ENCODE data around the gene SNX5. TPM values are rescaled to one million over a fixed set of nuclear protein-coding genes. Genes with fewer than 3 reads are reported as not detected.

The SNX5 gene
- total RNA-seq, 4 donors from 2014 or later: 49.8 to 88.8 (median 60.9) TPM

- H3K27ac ChIP-seq: peak overlapping the region; percentile 93 to 99 (median 96)
- ATAC-seq: no peak
- no peak for TF ChIP-seq POLR2A (IDR thresholded peaks at IDR 0.05)
- TF ChIP-seq, protein P1, sequence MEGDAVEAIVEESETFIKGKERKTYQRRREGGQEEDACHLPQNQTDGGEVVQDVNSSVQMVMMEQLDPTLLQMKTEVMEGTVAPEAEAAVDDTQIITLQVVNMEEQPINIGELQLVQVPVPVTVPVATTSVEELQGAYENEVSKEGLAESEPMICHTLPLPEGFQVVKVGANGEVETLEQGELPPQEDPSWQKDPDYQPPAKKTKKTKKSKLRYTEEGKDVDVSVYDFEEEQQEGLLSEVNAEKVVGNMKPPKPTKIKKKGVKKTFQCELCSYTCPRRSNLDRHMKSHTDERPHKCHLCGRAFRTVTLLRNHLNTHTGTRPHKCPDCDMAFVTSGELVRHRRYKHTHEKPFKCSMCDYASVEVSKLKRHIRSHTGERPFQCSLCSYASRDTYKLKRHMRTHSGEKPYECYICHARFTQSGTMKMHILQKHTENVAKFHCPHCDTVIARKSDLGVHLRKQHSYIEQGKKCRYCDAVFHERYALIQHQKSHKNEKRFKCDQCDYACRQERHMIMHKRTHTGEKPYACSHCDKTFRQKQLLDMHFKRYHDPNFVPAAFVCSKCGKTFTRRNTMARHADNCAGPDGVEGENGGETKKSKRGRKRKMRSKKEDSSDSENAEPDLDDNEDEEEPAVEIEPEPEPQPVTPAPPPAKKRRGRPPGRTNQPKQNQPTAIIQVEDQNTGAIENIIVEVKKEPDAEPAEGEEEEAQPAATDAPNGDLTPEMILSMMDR (IDR thresholded peaks at IDR 0.05 in 4 of 5, conservative IDR thresholded peaks at IDR 0.05 in 1 of 5): no peak
- DNase-seq: no peak
- intact Hi-C loops (cut with DNase I; ENCODE audit: low total_unique reads) (loop anchor here (5.0 to 10.0 kb wide), 3 partner anchors 172 to 500 kb away; partner anchors contain the start of genes DSTN, DZANK1, KAT14 and PET117), in situ Hi-C loops (cut with MboI; ENCODE audit: low sequenced_read_pairs in 4 of 4) (loop anchor here in 2 of 4 donors (25.0 kb wide), 2 partner anchors 172 to 547 kb away; partner anchors contain the start of genes KAT14 (in 1 of the 2), PET117 (in 1 of the 2) and SEC23B (in 1 of the 2))
- peaks cover 66 to 75% of the 10 kb centered on the region in 2 donors for H3K4me1 ChIP-seq
- no peaks in the 10 kb centered on the region for H3K9me3 ChIP-seq
- peak overlapping the region in 3 of 4 donors; percentile 91 to 97 (median 92) for H3K4me3 ChIP-seq
- no peaks in the 10 kb centered on the region for H3K27me3 ChIP-seq
- H3K36me3 ChIP-seq: no peaks in the 10 kb centered on the region
These were observed 3.4 kb downstream of the SNX5 start for GRCh38 chr20:17965042-17965697.

GRCh38 chr20:17964632-17965031, 4.0 kb downstream of the SNX5 start:
- Histone ChIP-seq H3K9me3 (no peaks in the 10 kb centered on the region), H3K27me3 (no peaks in the 10 kb centered on the region), H3K36me3 (no peaks in the 10 kb centered on the region), H3K4me3 (peak overlapping the region in 1 of 4 donors; percentile 92), H3K4me1 (peaks cover 66 to 77% of the 10 kb centered on the region in 2 donors), H3K27ac (peak overlapping the region; percentile 93 to 99 (median 96))
- no peak for ATAC-seq
- intact Hi-C loops (cut with DNase I; ENCODE audit: low total_unique reads) (loop anchor here (5.0 to 10.0 kb wide), 3 partner anchors 173 to 500 kb away; partner anchors contain the start of genes DSTN, DZANK1, KAT14 and PET117), in situ Hi-C loops (cut with MboI; ENCODE audit: low sequenced_read_pairs in 4 of 4) (loop anchor here in 2 of 4 donors (25.0 kb wide), 2 partner anchors 173 to 548 kb away; partner anchors contain the start of genes KAT14 (in 1 of the 2), PET117 (in 1 of the 2) and SEC23B (in 1 of the 2))
- DNase-seq: no peak
- TF ChIP-seq POLR2A (IDR thresholded peaks at IDR 0.05): no peak
- TF ChIP-seq, protein P1 (IDR thresholded peaks at IDR 0.05 in 4 of 5, conservative IDR thresholded peaks at IDR 0.05 in 1 of 5): no peak

DNA sequence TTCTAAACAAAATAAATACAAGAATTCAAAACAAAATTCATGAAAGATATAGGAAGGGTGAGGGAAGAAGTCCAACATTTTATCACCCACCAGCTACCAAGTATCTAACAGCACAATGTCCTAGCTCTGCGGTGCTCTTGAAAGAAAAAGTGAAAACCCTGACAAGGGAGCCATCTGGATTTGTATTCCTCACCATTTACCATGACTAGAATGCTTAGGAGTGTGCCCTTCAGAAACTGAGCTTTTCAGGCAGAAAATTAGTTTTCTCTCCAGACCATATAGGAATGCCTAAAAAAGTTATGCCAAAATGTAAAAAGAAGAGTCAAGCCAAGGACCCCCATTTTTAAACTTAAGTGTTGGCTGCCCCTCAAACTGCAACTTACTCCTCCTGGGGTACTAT, 4.5 kb downstream of the SNX5 start:
- peak overlapping the region; percentile 93 to 99 (median 96) for H3K27ac ChIP-seq
- no peaks in the 10 kb centered on the region for H3K9me3 ChIP-seq
- H3K27me3 ChIP-seq: no peaks in the 10 kb centered on the region
- no peak for ATAC-seq
- no peak overlapping the region for H3K4me3 ChIP-seq
- H3K4me1 ChIP-seq: peaks cover 70 to 82% of the 10 kb centered on the region in 2 donors
- intact Hi-C loops (cut with DNase I; ENCODE audit: low total_unique reads): loop anchor here (10.0 kb wide), 1 partner anchor 501 kb away; the partner anchor contains the start of genes DZANK1 and POLR3F
- TF ChIP-seq, protein P1 (IDR thresholded peaks at IDR 0.05 in 4 of 5, conservative IDR thresholded peaks at IDR 0.05 in 1 of 5): no peak
- no peak for TF ChIP-seq POLR2A (IDR thresholded peaks at IDR 0.05)
- in situ Hi-C loops (cut with MboI; ENCODE audit: low sequenced_read_pairs in 4 of 4): loop anchor here in 2 of 4 donors (25.0 kb wide), 2 partner anchors 173 to 548 kb away; partner anchors contain the start of genes KAT14 (in 1 of the 2), PET117 (in 1 of the 2) and SEC23B (in 1 of the 2)
- no peaks in the 10 kb centered on the region for H3K36me3 ChIP-seq
- DNase-seq: no peak

- TF ChIP-seq POLR2A (IDR thresholded peaks at IDR 0.05): no peak
- TF ChIP-seq, protein P1 (IDR thresholded peaks at IDR 0.05 in 4 of 5, conservative IDR thresholded peaks at IDR 0.05 in 1 of 5): no peak
- no peaks in the 10 kb centered on the region for H3K36me3 ChIP-seq
- no peak overlapping the region for H3K4me3 ChIP-seq
- peak overlapping the region; percentile 57 to 98 (median 80) for H3K27ac ChIP-seq
- no peaks in the 10 kb centered on the region for H3K9me3 ChIP-seq
- ATAC-seq (no peak), DNase-seq (no peak)
- intact Hi-C loops (cut with DNase I; ENCODE audit: low total_unique reads) (loop anchor here (10.0 kb wide), 1 partner anchor 501 kb away; the partner anchor contains the start of genes DZANK1 and POLR3F), in situ Hi-C loops (cut with MboI; ENCODE audit: low sequenced_read_pairs in 4 of 4) (loop anchor here in 2 of 4 donors (25.0 kb wide), 2 partner anchors 174 to 549 kb away; partner anchors contain the start of genes KAT14 (in 1 of the 2), PET117 (in 1 of the 2) and SEC23B (in 1 of the 2))
- peaks cover 78 to 90% of the 10 kb centered on the region in 2 donors for H3K4me1 ChIP-seq
- no peaks in the 10 kb centered on the region for H3K27me3 ChIP-seq
These were observed 5.3 kb downstream of the SNX5 start for GRCh38 chr20:17963114-17963897.

Data from gastrocnemius medialis (tissue), 4 donors.